Chondrocyte (in vitro differentiated cells): ENCODE measurements around the gene SUGCT. TPM values are rescaled to one million over a fixed set of nuclear protein-coding genes. Genes with fewer than 3 reads are reported as not detected.
"Not testable (repeated sequence)": the region's sequence is repeated elsewhere in the genome, so short reads cannot be mapped to it uniquely, and the experiment has no call there.

ENCODE experiments used
- DNase-seq: peaks from one replicate; pipeline ENCODE4 v3.0.0; 2021; ENCODE audit warnings: mixed read lengths, low spot score
- H3K27ac Mint-ChIP-seq: one replicate; pipeline ENCODE4 v1.8.0; 2021; ENCODE audit warnings: mild to moderate bottlenecking, moderate library complexity, mixed read lengths; ENCODE audit not compliant: unreplicated experiment
- H3K27me3 Mint-ChIP-seq: 2 replicates; pipeline ENCODE4 v1.8.0; 2021; ENCODE audit warnings: low read depth, mixed read lengths
- H3K36me3 Mint-ChIP-seq: 2 replicates; pipeline ENCODE4 v1.8.0; 2021; ENCODE audit warnings: low read depth, mixed read lengths
- H3K4me1 Mint-ChIP-seq: 2 replicates; pipeline ENCODE4 v1.8.0; 2021; ENCODE audit warnings: low read depth, mild to moderate bottlenecking, mixed read lengths
- H3K4me3 Mint-ChIP-seq: one replicate; pipeline ENCODE4 v1.8.0; 2021; ENCODE audit warnings: mild to moderate bottlenecking, moderate library complexity, mixed read lengths; ENCODE audit not compliant: unreplicated experiment
- H3K9me3 Mint-ChIP-seq: 2 replicates; pipeline ENCODE4 v1.8.0; 2021; ENCODE audit warnings: low read depth, mixed read lengths
- CTCF ChIP-seq: fragments of 200-600 bp; sonication (generic); IDR thresholded peaks from 2 replicates; pipeline ENCODE4 v1.5.0; 2021; ENCODE audit warnings: antibody characterized with exemption, mild to moderate bottlenecking, moderate library complexity
- total RNA-seq: library from RNA; stranded (reverse); gene quantifications from 3 replicates; pipeline ENCODE4 v1.2.1, GENCODE V29; 2021

Gene SUGCT
- total RNA-seq, 1 donor from 2014 or later, result 34.4 TPM

GRCh38 chr7:40133561-40134427 is 1.0 kb upstream of the SUGCT start:
- Mint-ChIP-seq H3K27ac (peak overlapping the region; percentile 99), H3K36me3 (peaks cover 7% of the 10 kb centered on the region), H3K9me3 (no peaks in the 10 kb centered on the region), H3K4me3 (peak overlapping the region; percentile 93), H3K4me1 (peaks cover 47% of the 10 kb centered on the region), H3K27me3 (no peaks in the 10 kb centered on the region)
- DNase-seq, result no peak
- no peak for TF ChIP-seq CTCF

GRCh38 chr7:40135317-40135610 is 459 bp downstream of the SUGCT start:
- Mint-ChIP-seq H3K9me3 (no peaks in the 10 kb centered on the region), H3K27me3 (no peaks in the 10 kb centered on the region), H3K4me3 (peak overlapping the region; percentile 93), H3K4me1 (peaks cover 43% of the 10 kb centered on the region), H3K36me3 (peaks cover 5% of the 10 kb centered on the region), H3K27ac (peak overlapping the region; percentile 94)
- no peak for TF ChIP-seq CTCF
- no peak for DNase-seq

- Mint-ChIP-seq H3K36me3 (peaks cover 6% of the 10 kb centered on the region), H3K4me3 (no peak overlapping the region), H3K27ac (no peak overlapping the region), H3K4me1 (peaks cover 22% of the 10 kb centered on the region), H3K27me3 (no peaks in the 10 kb centered on the region), H3K9me3 (no peaks in the 10 kb centered on the region)
- no peak for DNase-seq
- no peak for TF ChIP-seq CTCF
Measured at GRCh38 chr7:40137563-40137962, 2.8 kb downstream of the SUGCT start.

GRCh38 chr7:40138973-40139372 is 4.2 kb downstream of the SUGCT start:
- no peaks in the 10 kb centered on the region for H3K9me3 Mint-ChIP-seq
- no peak overlapping the region for H3K27ac Mint-ChIP-seq
- DNase-seq, result no peak
- peaks cover 16% of the 10 kb centered on the region for H3K4me1 Mint-ChIP-seq
- no peaks in the 10 kb centered on the region for H3K27me3 Mint-ChIP-seq
- TF ChIP-seq CTCF, result no peak
- no peak overlapping the region for H3K4me3 Mint-ChIP-seq
- H3K36me3 Mint-ChIP-seq, result peaks cover 4% of the 10 kb centered on the region

GRCh38 chr7:40139891-40140290 is 5.1 kb downstream of the SUGCT start:
- H3K4me3 Mint-ChIP-seq, H3K27me3 Mint-ChIP-seq: not testable (repeated sequence)

GRCh38 chr7:40141916-40142315 is 7.1 kb downstream of the SUGCT start:
- not testable (repeated sequence) for H3K4me1 Mint-ChIP-seq, H3K4me3 Mint-ChIP-seq, H3K27me3 Mint-ChIP-seq, H3K36me3 Mint-ChIP-seq, H3K9me3 Mint-ChIP-seq, H3K27ac Mint-ChIP-seq, DNase-seq

More at GRCh38 chr7:40139891-40140290, 5.1 kb downstream of the SUGCT start:
- DNase-seq, H3K9me3 Mint-ChIP-seq, H3K36me3 Mint-ChIP-seq, H3K27ac Mint-ChIP-seq: not testable (repeated sequence)
- H3K4me1 Mint-ChIP-seq, result peaks cover 16% of the 10 kb centered on the region

GRCh38 chr7:40145596-40146130 is 10.9 kb downstream of the SUGCT start:
- not testable (repeated sequence) for DNase-seq, H3K4me3 Mint-ChIP-seq, H3K36me3 Mint-ChIP-seq, H3K9me3 Mint-ChIP-seq, H3K27ac Mint-ChIP-seq, H3K27me3 Mint-ChIP-seq
- H3K4me1 Mint-ChIP-seq, result peaks cover 13% of the 10 kb centered on the region
